Chondrocyte (in vitro differentiated cells): Measurements from ENCODE around the gene LCAT. TPM values are rescaled to one million over a fixed set of nuclear protein-coding genes. Genes with fewer than 3 reads are reported as not detected.

Experiments used
- DNase-seq: peaks from one replicate; pipeline ENCODE4 v3.0.0; 2021; ENCODE audit warnings: mixed read lengths, low spot score
- H3K27ac Mint-ChIP-seq: one replicate; pipeline ENCODE4 v1.8.0; 2021; ENCODE audit warnings: mild to moderate bottlenecking, moderate library complexity, mixed read lengths; ENCODE audit not compliant: unreplicated experiment
- H3K27me3 Mint-ChIP-seq: 2 replicates; pipeline ENCODE4 v1.8.0; 2021; ENCODE audit warnings: low read depth, mixed read lengths
- H3K36me3 Mint-ChIP-seq: 2 replicates; pipeline ENCODE4 v1.8.0; 2021; ENCODE audit warnings: low read depth, mixed read lengths
- H3K4me1 Mint-ChIP-seq: 2 replicates; pipeline ENCODE4 v1.8.0; 2021; ENCODE audit warnings: low read depth, mild to moderate bottlenecking, mixed read lengths
- H3K4me3 Mint-ChIP-seq: one replicate; pipeline ENCODE4 v1.8.0; 2021; ENCODE audit warnings: mild to moderate bottlenecking, moderate library complexity, mixed read lengths; ENCODE audit not compliant: unreplicated experiment
- H3K9me3 Mint-ChIP-seq: 2 replicates; pipeline ENCODE4 v1.8.0; 2021; ENCODE audit warnings: low read depth, mixed read lengths
- CTCF ChIP-seq: fragments of 200-600 bp; sonication (generic); IDR thresholded peaks from 2 replicates; pipeline ENCODE4 v1.5.0; 2021; ENCODE audit warnings: antibody characterized with exemption, mild to moderate bottlenecking, moderate library complexity
- total RNA-seq: library from RNA; stranded (reverse); gene quantifications from 3 replicates; pipeline ENCODE4 v1.2.1, GENCODE V29; 2021

LCAT gene
- total RNA-seq, 1 donor from 2014 or later, result 38.2 TPM

DNA sequence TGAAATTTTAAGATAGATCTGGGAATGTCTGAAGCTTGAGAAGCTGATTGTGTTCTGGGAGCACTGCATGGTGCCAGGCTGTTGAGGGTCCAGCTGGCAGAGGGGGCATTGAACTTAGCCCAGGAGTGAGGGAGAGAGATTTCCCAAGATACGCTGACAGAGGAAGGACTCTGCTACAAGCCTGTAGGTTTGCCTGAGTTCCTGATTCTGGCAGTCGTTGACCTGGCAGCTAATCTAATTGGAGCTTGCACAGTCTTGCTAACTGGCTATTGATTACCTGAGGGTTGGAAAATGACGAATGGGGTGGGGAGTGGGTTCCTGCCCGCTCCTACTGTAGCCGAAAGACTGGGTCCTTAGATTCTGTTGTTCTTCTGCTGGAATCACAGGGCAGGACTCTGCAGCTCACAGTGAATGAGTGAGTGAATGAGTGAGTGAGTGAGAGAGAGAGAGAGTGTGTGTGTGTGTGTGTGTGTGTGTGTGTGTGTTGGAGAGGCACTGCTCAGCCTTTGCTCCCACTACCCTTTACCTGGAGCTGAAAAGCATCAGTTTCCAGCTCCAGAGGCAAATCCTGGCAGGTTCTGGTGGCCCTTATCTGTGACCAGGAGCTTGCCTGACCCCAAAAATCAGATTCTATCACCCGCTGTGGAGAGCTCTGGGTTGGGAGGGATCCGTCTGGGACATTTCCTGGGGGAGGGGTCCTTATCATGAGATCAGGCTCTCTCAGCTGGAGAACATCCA lies 29.0 kb downstream of the LCAT start:
- peaks cover 1% of the 10 kb centered on the region for H3K36me3 Mint-ChIP-seq

DNA sequence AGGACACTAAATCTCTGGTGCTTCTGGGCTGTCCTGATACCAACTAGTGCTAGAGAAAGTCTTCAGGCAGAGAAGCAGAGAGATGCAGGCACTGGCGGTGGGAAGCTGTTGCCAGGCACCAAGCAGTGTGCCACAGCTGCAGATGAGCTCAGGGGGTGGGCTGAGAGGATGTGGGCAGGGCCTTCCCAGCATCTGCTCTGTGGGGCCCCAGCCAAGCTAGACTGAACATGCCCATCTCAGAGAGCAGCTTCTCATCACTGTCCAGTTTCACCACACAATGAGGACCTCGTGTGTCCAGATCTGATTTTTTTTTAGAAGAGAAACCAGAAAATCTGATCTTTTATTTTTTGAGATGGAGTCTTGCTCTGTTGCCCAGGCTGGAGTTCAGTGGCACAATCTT lies 33.8 kb downstream of the LCAT start:
- Mint-ChIP-seq H3K36me3 (peaks cover 10% of the 10 kb centered on the region), H3K27me3 (no peaks in the 10 kb centered on the region), H3K4me1 (peaks cover 4% of the 10 kb centered on the region), H3K4me3 (no peak overlapping the region), H3K27ac (no peak overlapping the region), H3K9me3 (no peaks in the 10 kb centered on the region)
- DNase-seq, result no peak
- no peak for TF ChIP-seq CTCF

More for the DNA sequence above, 29.0 kb downstream of the LCAT start:
- no peak overlapping the region for H3K27ac Mint-ChIP-seq
- no peak for TF ChIP-seq CTCF
- no peaks in the 10 kb centered on the region for H3K9me3 Mint-ChIP-seq
- no peak for DNase-seq
- no peak overlapping the region for H3K4me3 Mint-ChIP-seq
- H3K27me3 Mint-ChIP-seq, result no peaks in the 10 kb centered on the region
- H3K4me1 Mint-ChIP-seq, result peaks cover 35% of the 10 kb centered on the region

DNA sequence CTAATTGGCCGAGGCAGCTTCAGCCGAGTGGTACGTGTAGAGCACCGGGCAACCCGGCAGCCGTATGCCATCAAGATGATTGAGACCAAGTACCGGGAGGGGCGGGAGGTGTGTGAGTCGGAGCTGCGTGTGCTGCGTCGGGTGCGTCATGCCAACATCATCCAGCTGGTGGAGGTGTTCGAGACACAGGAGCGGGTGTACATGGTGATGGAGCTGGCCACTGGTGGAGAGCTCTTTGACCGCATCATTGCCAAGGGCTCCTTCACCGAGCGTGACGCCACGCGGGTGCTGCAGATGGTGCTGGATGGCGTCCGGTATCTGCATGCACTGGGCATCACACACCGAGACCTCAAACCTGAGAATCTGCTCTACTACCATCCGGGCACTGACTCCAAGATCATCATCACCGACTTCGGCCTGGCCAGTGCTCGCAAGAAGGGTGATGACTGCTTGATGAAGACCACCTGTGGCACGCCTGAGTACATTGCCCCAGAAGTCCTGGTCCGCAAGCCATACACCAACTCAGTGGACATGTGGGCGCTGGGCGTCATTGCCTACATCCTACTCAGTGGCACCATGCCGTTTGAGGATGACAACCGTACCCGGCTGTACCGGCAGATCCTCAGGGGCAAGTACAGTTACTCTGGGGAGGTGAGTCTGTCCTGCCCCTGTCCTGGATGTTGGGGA lies 34.7 kb downstream of the LCAT start:
- peaks cover 10% of the 10 kb centered on the region for H3K36me3 Mint-ChIP-seq
- DNase-seq, result no peak
- TF ChIP-seq CTCF, result no peak
- no peaks in the 10 kb centered on the region for H3K9me3 Mint-ChIP-seq
- H3K4me3 Mint-ChIP-seq, result no peak overlapping the region
- no peaks in the 10 kb centered on the region for H3K27me3 Mint-ChIP-seq
- no peak overlapping the region for H3K27ac Mint-ChIP-seq
- no peaks in the 10 kb centered on the region for H3K4me1 Mint-ChIP-seq

GRCh38 chr16:67907397-67908180 lies 36.3 kb downstream of the LCAT start:
- no peak for TF ChIP-seq CTCF
- Mint-ChIP-seq H3K4me1 (peaks cover 3% of the 10 kb centered on the region), H3K27me3 (no peaks in the 10 kb centered on the region), H3K27ac (no peak overlapping the region), H3K9me3 (no peaks in the 10 kb centered on the region), H3K4me3 (no peak overlapping the region), H3K36me3 (peaks cover 15% of the 10 kb centered on the region)
- no peak for DNase-seq

DNA sequence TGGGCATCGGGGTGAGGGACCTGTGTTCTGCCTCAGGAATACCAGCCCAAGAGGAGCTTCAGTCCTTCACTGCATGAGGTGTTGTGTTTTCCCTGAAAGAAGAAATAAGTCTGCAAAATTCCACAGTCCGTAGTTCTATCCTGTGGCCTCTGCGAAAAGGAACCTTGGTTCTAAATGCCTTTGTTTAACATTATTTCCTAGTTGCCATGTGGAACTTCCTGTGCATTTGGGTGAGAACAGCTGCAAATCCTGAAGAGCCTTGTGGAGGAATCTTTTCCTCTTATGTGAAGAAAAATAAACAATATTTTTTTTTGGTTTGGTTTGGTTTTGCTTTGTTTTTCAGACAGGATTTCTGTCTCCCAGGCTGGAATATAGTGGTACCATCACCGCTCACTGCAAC lies 41.1 kb downstream of the LCAT start:
- no peak for TF ChIP-seq CTCF
- no peak overlapping the region for H3K4me3 Mint-ChIP-seq
- H3K36me3 Mint-ChIP-seq, result peaks cover 5% of the 10 kb centered on the region
- peak overlapping the region; percentile 61 for H3K27ac Mint-ChIP-seq
- DNase-seq, result no peak
- no peaks in the 10 kb centered on the region for H3K27me3 Mint-ChIP-seq
- peaks cover 4% of the 10 kb centered on the region for H3K4me1 Mint-ChIP-seq
- no peaks in the 10 kb centered on the region for H3K9me3 Mint-ChIP-seq
